Caki2 (cell line): ENCODE data around the gene LAMB3. TPM values are rescaled to one million over a fixed set of nuclear protein-coding genes. Genes with fewer than 3 reads are reported as not detected.

ENCODE experiments used
- DNase-seq: peaks from one replicate; pipeline ENCODE4 v3.0.0-alpha.2; 2015; ENCODE audit warnings: low read depth
- in situ Hi-C: cut with HindIII; loops from 2 replicates; pipeline ENCODE4 v1.10.0; 2016; ENCODE audit warnings: low sequenced_read_pairs, low pct_unique_long_range_greater_than_20kb, mixed read lengths
- total RNA-seq: library from RNA; depleted of rRNA; stranded (reverse); fragments of >200 nt; shearing (Covaris generic); gene quantifications from 2 replicates; pipeline ENCODE4 v1.2.3, GENCODE V29; 2014; ENCODE audit warnings: low replicate concordance; rRNA removed

LAMB3 gene
- total RNA-seq, 1 experiment from 2014 or later = 59.6 TPM

DNA sequence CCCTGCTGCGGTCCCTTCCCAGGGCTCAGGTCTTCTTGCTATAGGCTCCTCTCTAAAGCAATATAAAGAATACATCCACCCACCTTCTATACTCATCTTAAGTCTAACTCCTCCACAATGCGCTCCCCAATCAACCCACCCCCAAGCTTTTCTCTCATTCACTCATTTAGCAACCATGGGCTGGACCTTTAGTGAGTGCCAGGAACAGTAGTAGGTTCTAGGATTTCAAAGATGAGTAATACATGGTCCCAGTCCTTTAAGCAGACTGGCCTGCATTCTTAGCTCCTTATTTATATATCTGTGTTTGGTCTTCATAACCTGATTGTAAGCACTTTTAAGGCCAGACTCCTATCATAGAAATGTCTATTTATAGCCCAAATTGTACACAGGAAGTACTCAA is 62.8 kb downstream of the LAMB3 start:
- in situ Hi-C loops = no loop called here
- no peak for DNase-seq

- peak; percentile 21 for DNase-seq
- in situ Hi-C loops = no loop called here
Observed at GRCh38 chr1:209587789-209588188, 64.4 kb downstream of the LAMB3 start.

DNA sequence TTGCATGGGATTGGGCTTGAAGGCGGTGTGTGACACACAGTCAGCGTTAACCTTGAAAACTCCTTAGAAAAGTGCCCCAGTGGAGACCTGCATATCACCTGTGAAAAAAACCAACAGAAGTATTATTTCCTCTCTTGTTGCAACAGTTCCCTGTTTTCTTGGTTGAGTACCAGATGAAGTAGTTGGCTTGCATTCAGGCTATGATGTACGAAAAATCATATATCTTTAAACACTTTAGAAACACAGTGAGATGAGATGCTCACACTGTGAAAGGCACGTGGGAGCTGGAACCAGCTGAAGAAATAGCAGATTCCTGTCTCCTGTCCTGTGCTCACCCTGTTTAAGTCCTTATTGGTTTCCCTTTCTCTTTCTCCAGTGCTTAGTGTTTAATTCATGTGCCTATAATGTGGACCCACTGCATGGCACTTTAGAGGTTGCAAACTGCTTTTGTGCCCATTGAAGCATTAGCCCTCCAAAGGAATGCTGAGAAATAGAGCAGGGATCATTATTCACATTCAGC is 65.9 kb downstream of the LAMB3 start:
- no peak for DNase-seq
- in situ Hi-C loops = no loop called here

- no peak for DNase-seq
- in situ Hi-C loops = no loop called here
Observed at GRCh38 chr1:209585672-209586071, 66.6 kb downstream of the LAMB3 start.

GRCh38 chr1:209585197-209585596 is 67.0 kb downstream of the LAMB3 start:
- no peak for DNase-seq
- in situ Hi-C loops = no loop called here

DNA sequence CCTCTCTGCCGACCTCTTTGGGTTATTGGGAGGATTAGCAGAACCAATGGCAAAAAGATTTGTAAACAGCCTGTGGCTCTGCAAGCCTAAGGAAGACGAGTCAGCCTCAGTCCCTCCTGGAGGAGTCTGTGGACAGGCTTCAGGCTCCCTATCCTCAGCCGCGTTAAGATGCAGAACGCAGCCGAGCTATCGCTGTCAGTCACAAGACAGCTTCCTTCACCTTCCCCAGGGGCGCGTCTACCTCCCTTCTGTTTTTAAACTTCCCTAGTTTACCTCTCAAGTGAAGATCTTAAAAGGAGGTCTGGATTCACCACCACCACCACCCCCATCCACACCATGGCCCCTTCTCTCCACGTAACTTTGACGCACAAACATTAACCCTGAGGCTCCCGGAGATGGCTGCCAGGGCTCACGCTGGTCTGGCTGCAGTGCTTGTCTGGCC is 68.0 kb downstream of the LAMB3 start:
- no peak for DNase-seq
- in situ Hi-C loops = no loop called here

GRCh38 chr1:209583408-209583807 is 68.8 kb downstream of the LAMB3 start, which contains the start of gene CAMK1G:
CAMK1G (plus strand) TSS chr1:209583714; CDS start chr1:209594984, 11,270 bp downstream.
- in situ Hi-C loops = no loop called here
- DNase-seq = peak; percentile 24

GRCh38 chr1:209580577-209580976 is 71.6 kb downstream of the LAMB3 start:
- in situ Hi-C loops = no loop called here
- no peak for DNase-seq

DNA sequence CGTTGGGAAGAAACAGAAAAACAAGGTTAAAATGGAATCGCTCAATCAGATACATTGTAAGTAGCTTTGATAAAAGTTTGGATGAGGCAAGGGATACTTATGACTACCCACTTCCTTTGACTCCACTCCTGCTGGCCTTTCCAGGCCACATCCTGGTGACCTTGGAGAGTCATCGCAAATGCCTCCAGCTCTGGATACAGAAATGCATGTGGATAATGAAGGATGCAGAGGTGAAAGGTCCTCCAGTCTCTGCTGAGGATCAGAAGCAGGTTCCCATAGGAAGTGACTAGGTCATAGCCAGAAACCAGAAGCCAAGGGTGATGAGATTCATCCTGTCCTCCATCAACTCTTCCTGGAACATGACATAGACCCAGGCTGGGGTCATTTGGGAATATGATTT is 74.9 kb downstream of the LAMB3 start:
- in situ Hi-C loops = no loop called here
- no peak for DNase-seq

GRCh38 chr1:209576392-209577197 is 75.6 kb downstream of the LAMB3 start:
- in situ Hi-C loops = no loop called here
- DNase-seq = peak; percentile 67

- DNase-seq = no peak
- in situ Hi-C loops = no loop called here
Observed at GRCh38 chr1:209570743-209571142, 81.5 kb downstream of the LAMB3 start.

- in situ Hi-C loops = no loop called here
- DNase-seq = peak; percentile 38
Observed at GRCh38 chr1:209569455-209570207, 82.6 kb downstream of the LAMB3 start.

DNA sequence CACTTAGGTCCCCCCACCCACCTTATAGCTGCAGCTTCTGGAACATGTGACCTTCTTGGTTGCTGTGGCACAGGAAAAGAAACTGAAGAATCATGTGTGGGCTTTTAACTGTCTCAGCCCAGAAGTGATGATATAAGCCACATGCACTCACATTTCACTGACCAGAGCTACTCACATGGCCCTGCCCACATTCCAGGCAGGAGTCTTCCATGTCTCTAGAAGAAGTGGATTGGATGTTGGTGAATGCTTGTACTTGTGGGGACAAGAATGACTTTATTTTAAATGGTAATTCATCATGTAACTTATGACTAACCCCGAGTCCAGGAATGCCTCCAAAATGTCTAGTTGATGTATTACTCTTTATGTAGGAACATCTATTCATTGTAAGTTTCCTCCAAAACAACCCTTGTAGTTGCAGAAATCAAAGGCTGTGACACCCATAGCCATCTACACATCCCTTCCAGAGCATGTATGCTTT is 84.5 kb downstream of the LAMB3 start:
- peak; percentile 62 for DNase-seq
- in situ Hi-C loops = no loop called here

DNA sequence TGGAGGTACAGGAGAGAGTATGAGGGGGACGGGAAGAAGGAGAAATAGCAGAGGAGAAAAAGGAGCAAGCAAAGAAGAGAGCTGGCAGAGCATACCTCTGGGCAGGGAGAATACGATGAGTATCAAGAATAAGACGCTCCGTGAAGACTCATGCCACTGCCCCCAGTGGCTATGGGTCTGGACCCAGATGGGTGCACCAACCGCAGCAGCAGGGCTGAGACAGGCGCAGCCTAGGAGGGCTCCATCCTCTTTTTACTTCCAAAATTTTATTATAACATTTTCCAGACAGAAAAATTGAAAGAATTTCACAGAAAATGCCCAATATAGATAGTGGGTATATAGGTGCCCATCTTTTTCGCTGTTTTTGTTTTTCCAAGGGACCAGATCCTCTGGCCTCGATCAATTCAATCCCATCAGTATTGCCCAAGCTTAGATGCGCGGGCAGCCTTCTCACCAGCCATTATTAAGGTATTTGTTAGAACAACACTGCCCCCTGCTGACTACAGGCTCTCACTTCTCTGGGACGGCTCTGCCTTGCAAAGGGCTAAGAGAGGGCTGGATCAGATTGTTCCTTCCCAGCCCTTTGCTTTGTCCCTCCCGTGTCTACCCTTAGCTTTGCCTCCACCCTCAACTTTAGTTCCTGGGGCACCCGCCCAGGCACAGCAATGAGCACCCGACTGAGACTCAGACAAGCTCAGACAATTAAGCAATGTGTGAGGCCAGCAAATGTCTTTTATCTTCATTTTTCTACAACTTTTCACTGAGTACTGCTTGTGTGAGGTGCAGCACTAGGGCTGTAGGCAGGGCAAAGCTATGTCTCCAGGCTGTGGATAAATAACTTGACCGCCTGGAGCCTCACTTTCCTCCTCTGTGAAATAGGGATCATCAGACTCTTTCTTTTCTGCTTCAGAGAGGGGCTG is 86.2 kb downstream of the LAMB3 start:
- peak; percentile 63 for DNase-seq
- in situ Hi-C loops = no loop called here

Other genes starting within 250 kb of the LAMB3 start
- gene CAMK1G, start 68.7 kb downstream of the LAMB3 start, total RNA-seq = 0.47 TPM in 1 of 2 replicates, not detected in the other
- gene G0S2, start 23.0 kb upstream of the LAMB3 start, total RNA-seq = 8.1 and 48.4 TPM in 2 replicates
- not detected in 2 replicates for gene HSD11B1, start 52.4 kb upstream of the LAMB3 start, total RNA-seq
- gene TRAF3IP3, start 103.6 kb upstream of the LAMB3 start, total RNA-seq = not detected in 2 replicates
- gene C1orf74, start 132.1 kb upstream of the LAMB3 start, total RNA-seq = 5.2 and 5.9 TPM in 2 replicates
- not detected in 2 replicates for gene IRF6, start 153.7 kb upstream of the LAMB3 start, total RNA-seq
- 7.4 and 8.3 TPM in 2 replicates for gene UTP25, start 175.5 kb upstream of the LAMB3 start, total RNA-seq